ENCODE data around the gene ZBTB7C.

DNA sequence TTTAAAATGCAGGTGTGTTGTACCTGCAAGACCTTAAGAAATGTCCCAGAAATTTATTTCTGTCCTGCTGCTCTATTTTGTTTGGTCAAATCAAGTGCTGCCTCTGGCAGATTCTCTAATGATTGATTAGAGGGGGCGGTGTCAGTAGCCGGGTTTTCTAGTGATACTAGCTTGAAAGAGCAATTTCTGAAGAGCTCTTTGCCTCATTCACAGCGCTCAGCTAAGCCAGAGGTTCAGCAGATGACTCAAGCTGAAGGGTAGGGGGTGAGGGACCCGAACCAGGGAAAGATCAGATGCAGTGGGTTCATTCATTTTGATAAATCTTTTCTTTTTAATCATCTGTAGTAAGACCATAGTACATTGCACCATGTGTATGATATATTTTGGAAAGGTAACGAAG is 15.0 kb downstream of the ZBTB7C start:
- TF ChIP-seq, protein P1, sequence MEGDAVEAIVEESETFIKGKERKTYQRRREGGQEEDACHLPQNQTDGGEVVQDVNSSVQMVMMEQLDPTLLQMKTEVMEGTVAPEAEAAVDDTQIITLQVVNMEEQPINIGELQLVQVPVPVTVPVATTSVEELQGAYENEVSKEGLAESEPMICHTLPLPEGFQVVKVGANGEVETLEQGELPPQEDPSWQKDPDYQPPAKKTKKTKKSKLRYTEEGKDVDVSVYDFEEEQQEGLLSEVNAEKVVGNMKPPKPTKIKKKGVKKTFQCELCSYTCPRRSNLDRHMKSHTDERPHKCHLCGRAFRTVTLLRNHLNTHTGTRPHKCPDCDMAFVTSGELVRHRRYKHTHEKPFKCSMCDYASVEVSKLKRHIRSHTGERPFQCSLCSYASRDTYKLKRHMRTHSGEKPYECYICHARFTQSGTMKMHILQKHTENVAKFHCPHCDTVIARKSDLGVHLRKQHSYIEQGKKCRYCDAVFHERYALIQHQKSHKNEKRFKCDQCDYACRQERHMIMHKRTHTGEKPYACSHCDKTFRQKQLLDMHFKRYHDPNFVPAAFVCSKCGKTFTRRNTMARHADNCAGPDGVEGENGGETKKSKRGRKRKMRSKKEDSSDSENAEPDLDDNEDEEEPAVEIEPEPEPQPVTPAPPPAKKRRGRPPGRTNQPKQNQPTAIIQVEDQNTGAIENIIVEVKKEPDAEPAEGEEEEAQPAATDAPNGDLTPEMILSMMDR (optimal IDR thresholded peaks at IDR 0.05 in 1 of 3, IDR thresholded peaks at IDR 0.05 in 1 of 3, conservative IDR thresholded peaks at IDR 0.05 in 1 of 3; ENCODE audit: extremely low read depth in 1 of 3, insufficient read depth in 2 of 3, low read length in 3 of 3), result no peak
- no peak for TF ChIP-seq EZH2 (IDR thresholded peaks at IDR 0.05; ENCODE audit: low read length)
